GM23248 (cell line): ENCODE data around the gene NUDT22. TPM values are rescaled to one million over a fixed set of nuclear protein-coding genes. Genes with fewer than 3 reads are reported as not detected.

Experiments
- DNase-seq: peaks from one replicate; pipeline ENCODE4 v3.0.0-alpha.2; 2015
- H2AFZ ChIP-seq: fragments of 200-600 bp; sonication (generic); 2 replicates; pipeline ENCODE4 v1.6.1; 2016; ENCODE audit warnings: antibody characterized with exemption
- H3F3A ChIP-seq: fragments of 200-600 bp; sonication (generic); 2 replicates; pipeline ENCODE4 v1.6.1; 2016; ENCODE audit warnings: mild to moderate bottlenecking, antibody characterized with exemption, mixed run types; ENCODE audit not compliant: insufficient read depth
- H3K27ac ChIP-seq: fragments of 200-600 bp; sonication (generic); 2 replicates; pipeline ENCODE4 v1.5.1; 2016; ENCODE audit warnings: mild to moderate bottlenecking
- H3K27me3 ChIP-seq: fragments of 200-600 bp; sonication (generic); replicated peaks from 2 replicates; pipeline ENCODE4 v1.6.1; 2016; ENCODE audit warnings: mild to moderate bottlenecking; ENCODE audit not compliant: insufficient read depth
- H3K36me3 ChIP-seq: fragments of 200-600 bp; sonication (generic); 2 replicates; pipeline ENCODE4 v1.6.1; 2016; ENCODE audit warnings: low read depth, mild to moderate bottlenecking
- H3K4me1 ChIP-seq: fragments of 200-600 bp; sonication (generic); 2 replicates; pipeline ENCODE4 v1.6.1; 2016; ENCODE audit warnings: mild to moderate bottlenecking; ENCODE audit not compliant: insufficient read depth
- H3K4me2 ChIP-seq: fragments of 200-600 bp; sonication (generic); one replicate; pipeline ENCODE4 v1.6.1; 2016; ENCODE audit warnings: mild to moderate bottlenecking; ENCODE audit not compliant: unreplicated experiment
- H3K4me3 ChIP-seq: fragments of 200-600 bp; sonication (generic); 2 replicates; pipeline ENCODE4 v1.5.1; 2016; ENCODE audit warnings: mild to moderate bottlenecking
- H3K79me2 ChIP-seq: fragments of 200-600 bp; sonication (generic); 2 replicates; pipeline ENCODE4 v1.6.1; 2016; ENCODE audit warnings: mild to moderate bottlenecking; ENCODE audit not compliant: insufficient read depth
- H3K9ac ChIP-seq: fragments of 200-600 bp; sonication (generic); 2 replicates; pipeline ENCODE4 v1.6.1; 2016; ENCODE audit warnings: mild to moderate bottlenecking
- H3K9me2 ChIP-seq: fragments of 200-600 bp; sonication (generic); 2 replicates; pipeline ENCODE4 v1.6.1; 2016; ENCODE audit warnings: mixed run types, mild to moderate bottlenecking, moderate library complexity; ENCODE audit not compliant: insufficient read depth
- H3K9me3 ChIP-seq: fragments of 200-600 bp; sonication (generic); one replicate; pipeline ENCODE4 v1.6.1; 2017; ENCODE audit warnings: low read depth
- H4K20me1 ChIP-seq: fragments of 200-600 bp; sonication (generic); 2 replicates; pipeline ENCODE4 v1.6.0; 2016; ENCODE audit not compliant: insufficient read depth
- EZH2 ChIP-seq: fragments of 200-600 bp; sonication (generic); IDR thresholded peaks from 2 replicates; pipeline ENCODE4 v1.6.1; 2018; ENCODE audit warnings: antibody characterized with exemption, mild to moderate bottlenecking; ENCODE audit not compliant: insufficient read depth, poor library complexity, severe bottlenecking
- EZH2phosphoT487 ChIP-seq: fragments of 200-600 bp; sonication (generic); IDR thresholded peaks from 2 replicates; pipeline ENCODE4 v1.6.1; 2018; ENCODE audit warnings: antibody characterized with exemption, moderate library complexity, mild to moderate bottlenecking, low read depth; ENCODE audit not compliant: insufficient read depth
- WGBS, 2 experiments: methylation state at CpG; one replicate each; pipeline ENCODE4 v1.1.6; 2015 to 2017; ENCODE audit warnings: low lambda C conversion rate in 2 of 2, low coverage in 1 of 2; ENCODE audit errors: missing lambda C conversion rate in 2 of 2; 5-methylcytosine and 5-hydroxymethylcytosine counted together
- in situ Hi-C: fragments of 300-500 bp; cut with MboI; formaldehyde crosslinking; loops from 2 replicates; pipeline ENCODE4 v1.15.0; 2020
- polyA plus RNA-seq: library from polyadenylated mRNA; unstranded; fragments of >200 nt; fragmentation: Nextera tagmentation; extraction: Ambion mirVana; gene quantifications from 2 replicates; pipeline ENCODE4 v1.2.1, GENCODE V29; 2016
- total RNA-seq: library from RNA; depleted of rRNA; stranded (reverse); fragments of >200 nt; shearing (Covaris generic); gene quantifications from 2 replicates; pipeline ENCODE4 v1.2.3, GENCODE V29; 2014

NUDT22 gene
- total and polyA plus RNA-seq, 2 experiments from 2014 or later: 74.5 to 97.9 TPM

DNA sequence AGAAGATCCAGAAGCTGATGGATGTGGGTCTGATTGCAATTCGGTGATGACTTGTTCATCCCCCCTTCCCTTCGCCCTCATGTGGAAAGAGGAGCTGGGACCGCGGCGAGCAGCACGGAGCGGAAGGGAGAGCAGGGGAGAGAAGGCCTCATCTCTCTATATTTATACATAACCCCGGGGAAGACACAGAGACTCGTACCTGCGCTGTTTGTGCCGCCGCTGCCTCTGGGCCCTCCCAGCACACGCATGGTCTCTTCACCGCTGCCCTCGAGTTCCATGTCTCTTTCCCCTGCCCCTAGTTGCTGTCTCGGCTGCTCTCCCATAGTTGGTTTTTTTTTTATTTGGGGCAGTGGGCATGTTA is 22.0 kb upstream of the NUDT22 start:
- Histone ChIP-seq H3F3A (peaks cover 22% of the 10 kb centered on the region), H3K4me3 (no peak overlapping the region), H3K36me3 (peaks cover 23% of the 10 kb centered on the region), H3K27ac (no peak overlapping the region), H3K79me2 (no peaks in the 10 kb centered on the region), H3K9me2 (no peaks in the 10 kb centered on the region), H3K4me1 (peaks cover 13% of the 10 kb centered on the region), H3K4me2 (no peak overlapping the region), H2AFZ (no peak overlapping the region), H3K27me3 (no peaks in the 10 kb centered on the region), H4K20me1 (no peaks in the 10 kb centered on the region), H3K9ac (no peak overlapping the region), H3K9me3 (no peaks in the 10 kb centered on the region)
- TF ChIP-seq EZH2phosphoT487: no peak
- TF ChIP-seq EZH2: no peak
- no peak for DNase-seq
- WGBS, 2 experiments: 84 to 86% methylated on average over 16 of the region's 16 CpGs
- in situ Hi-C loops: no loop called here

DNA sequence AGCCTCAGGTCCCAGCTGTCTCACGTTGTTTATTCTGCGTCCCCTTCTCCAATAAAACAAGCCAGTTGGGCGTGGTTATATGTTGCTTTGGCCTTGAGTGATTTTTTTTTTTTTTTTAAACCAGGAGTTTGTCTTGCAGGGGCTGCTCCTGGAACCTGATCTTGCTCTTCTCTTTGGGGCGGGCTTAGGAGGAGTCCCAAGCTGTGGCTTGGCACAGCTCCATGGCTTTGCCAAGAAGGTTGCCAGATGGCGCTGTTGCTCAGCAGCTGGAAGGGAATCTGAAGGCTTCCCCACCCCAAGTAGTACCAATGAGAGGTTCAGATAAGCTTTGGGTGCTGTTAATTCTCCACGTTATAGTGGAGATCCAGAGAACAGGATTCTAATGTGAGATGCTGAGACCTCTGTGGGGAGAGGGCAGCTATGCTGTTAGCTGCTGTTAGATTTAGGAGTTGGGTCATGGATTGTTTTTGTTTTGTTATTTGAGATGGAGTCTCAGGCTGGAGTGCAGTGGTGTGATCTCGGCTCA is 21.5 kb upstream of the NUDT22 start:
- no peak for TF ChIP-seq EZH2phosphoT487
- TF ChIP-seq EZH2: no peak
- H3K36me3 ChIP-seq: peaks cover 21% of the 10 kb centered on the region
- peaks cover 22% of the 10 kb centered on the region for H3F3A ChIP-seq
- no peak overlapping the region for H3K9ac ChIP-seq
- H3K79me2 ChIP-seq: no peaks in the 10 kb centered on the region
- peaks cover 13% of the 10 kb centered on the region for H3K4me1 ChIP-seq
- no peaks in the 10 kb centered on the region for H3K9me3 ChIP-seq
- H3K27me3 ChIP-seq: no peaks in the 10 kb centered on the region
- no peak overlapping the region for H3K4me2 ChIP-seq
- no peak overlapping the region for H2AFZ ChIP-seq
- H4K20me1 ChIP-seq: no peaks in the 10 kb centered on the region
- H3K9me2 ChIP-seq: no peaks in the 10 kb centered on the region
- H3K27ac ChIP-seq: no peak overlapping the region
- in situ Hi-C loops: no loop called here
- peak; percentile 98 for DNase-seq
- no peak overlapping the region for H3K4me3 ChIP-seq
- WGBS, 2 experiments: 15 to 23% methylated on average over 6 to 7 of the region's 7 CpGs

GRCh38 chr11:64206457-64207255 is 19.4 kb upstream of the NUDT22 start, which contains the start of gene FERMT3:
TSS of gene FERMT3 (plus strand) at chr11:64206721. CDS start at chr11:64207365, 644 bp downstream.
- H3K27ac ChIP-seq: peak within 1 kb of the TSS; percentile 59
- H3F3A ChIP-seq: peaks cover 14% of the 10 kb centered on the region
- 91 to 92% methylated on average over 26 to 27 of the region's 27 CpGs for WGBS, 2 experiments
- no peaks in the 10 kb centered on the region for H4K20me1 ChIP-seq
- peak within 1 kb of the TSS; percentile 45 for H3K4me2 ChIP-seq
- in situ Hi-C loops: no loop called here
- H3K79me2 ChIP-seq: no peaks in the 10 kb centered on the region
- no peak for TF ChIP-seq EZH2
- no peak for TF ChIP-seq EZH2phosphoT487
- peak within 1 kb of the TSS; percentile 49 for H2AFZ ChIP-seq
- peaks cover 6% of the 10 kb centered on the region; the same call in 1 of the 2 replicates for H3K36me3 ChIP-seq
- peaks cover 13% of the 10 kb centered on the region for H3K4me1 ChIP-seq
- H3K9ac ChIP-seq: peak within 1 kb of the TSS; percentile 70
- no peaks in the 10 kb centered on the region for H3K9me3 ChIP-seq
- H3K9me2 ChIP-seq: no peaks in the 10 kb centered on the region
- no peak for DNase-seq
- H3K4me3 ChIP-seq: peak within 1 kb of the TSS; percentile 36; the same call in 1 of the 2 replicates
- H3K27me3 ChIP-seq: no peaks in the 10 kb centered on the region

GRCh38 chr11:64207256-64208085 is 18.6 kb upstream of the NUDT22 start:
- H3K9ac ChIP-seq: peak overlapping the region; percentile 70
- H3K9me2 ChIP-seq: no peaks in the 10 kb centered on the region
- peak overlapping the region; percentile 59 for H3K27ac ChIP-seq
- no peaks in the 10 kb centered on the region for H3K79me2 ChIP-seq
- no peaks in the 10 kb centered on the region for H4K20me1 ChIP-seq
- H3K27me3 ChIP-seq: no peaks in the 10 kb centered on the region
- peak overlapping the region; percentile 49 for H2AFZ ChIP-seq
- peak overlapping the region; percentile 45 for H3K4me2 ChIP-seq
- no peak for TF ChIP-seq EZH2phosphoT487
- peak; percentile 90 for DNase-seq
- H3F3A ChIP-seq: peaks cover 6% of the 10 kb centered on the region
- peaks cover 13% of the 10 kb centered on the region for H3K4me1 ChIP-seq
- H3K36me3 ChIP-seq: no peaks in the 10 kb centered on the region
- H3K9me3 ChIP-seq: no peaks in the 10 kb centered on the region
- H3K4me3 ChIP-seq: peak overlapping the region; percentile 36; the same call in 1 of the 2 replicates
- in situ Hi-C loops: no loop called here
- 41 to 43% methylated on average over 25 to 30 of the region's 30 CpGs for WGBS, 2 experiments
